GM21390 (cell line): ENCODE measurements around the gene C16orf46.

Experiments
- ATAC-seq: cut with Tn5 transposase; IDR thresholded peaks from one replicate; pipeline ENCODE4 v1.9.1; 2021; ENCODE audit not compliant: unreplicated experiment

The C16orf46 gene

DNA sequence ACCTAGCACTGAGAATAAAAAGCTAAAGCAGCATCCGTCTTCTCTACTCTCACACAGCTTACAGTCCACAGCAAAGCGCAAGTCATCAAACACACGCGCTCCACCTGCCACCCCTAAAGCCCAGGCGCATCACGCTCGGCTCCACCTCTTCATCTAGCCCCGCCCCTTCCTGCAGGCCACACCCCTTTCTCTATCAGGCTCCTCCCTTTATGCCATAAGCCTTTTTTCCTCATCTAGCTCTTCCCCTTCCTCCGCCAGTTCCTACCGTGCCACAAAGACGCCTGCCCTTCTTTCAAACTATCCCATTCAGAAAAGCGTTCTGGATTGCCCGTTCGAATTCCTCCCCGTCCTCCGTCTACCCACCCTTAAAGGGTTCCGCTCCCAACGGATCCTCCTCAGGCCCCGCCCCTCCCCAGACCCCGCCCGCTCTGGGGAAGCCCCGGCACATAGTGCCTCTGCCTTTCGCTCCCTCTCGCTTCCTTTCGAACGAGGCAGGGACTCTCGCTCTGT lies 417 bp downstream of the C16orf46 start:
- ATAC-seq = peak; percentile 85

GRCh38 chr16:81073560-81074330 lies 3.3 kb downstream of the C16orf46 start:
- ATAC-seq = no peak

DNA sequence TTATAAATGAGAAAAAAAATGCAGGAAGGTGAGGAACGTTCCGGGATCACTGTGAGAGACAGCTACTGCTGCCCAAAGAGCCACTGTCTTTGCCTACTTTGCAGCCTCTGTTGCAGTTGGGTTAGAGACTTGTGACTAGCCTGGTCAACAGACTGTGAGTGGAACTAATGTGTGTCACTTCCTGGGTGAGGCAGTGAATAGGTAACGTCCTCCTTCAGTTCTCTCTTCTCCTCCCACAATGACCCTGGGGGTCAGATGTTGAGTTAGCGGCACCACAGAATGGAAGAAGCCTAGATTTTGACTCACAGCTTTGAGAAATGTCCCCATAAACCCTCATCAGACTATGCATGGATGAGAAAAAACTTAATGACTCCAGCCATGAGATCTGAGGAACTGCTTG lies 5.2 kb downstream of the C16orf46 start:
- ATAC-seq = no peak

- ATAC-seq = no peak
Observed at GRCh38 chr16:81070979-81071378, 6.1 kb downstream of the C16orf46 start.

DNA sequence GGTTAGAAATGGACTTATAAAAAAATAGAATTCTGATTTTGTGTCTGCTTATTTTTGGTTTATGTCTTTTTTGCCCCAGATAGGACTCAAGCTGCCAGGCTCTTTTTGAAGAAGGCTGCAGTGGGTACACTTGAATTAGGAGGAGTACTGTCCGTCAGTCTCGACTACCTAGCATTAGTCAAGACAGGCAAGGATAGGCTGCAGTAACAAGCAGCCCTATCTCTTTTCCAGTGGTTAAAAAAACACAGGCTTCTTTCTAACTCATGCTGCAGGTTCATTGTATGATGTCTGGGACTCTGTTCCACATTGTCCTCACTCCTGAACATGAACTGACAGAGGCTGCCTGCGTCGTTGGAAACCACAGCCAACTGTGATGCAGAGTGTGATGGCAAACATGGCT lies 8.0 kb downstream of the C16orf46 start:
- ATAC-seq = no peak

- no peak for ATAC-seq
Observed at GRCh38 chr16:81067166-81067565, 9.9 kb downstream of the C16orf46 start.

GRCh38 chr16:81066681-81067080 lies 10.4 kb downstream of the C16orf46 start:
- ATAC-seq = no peak

DNA sequence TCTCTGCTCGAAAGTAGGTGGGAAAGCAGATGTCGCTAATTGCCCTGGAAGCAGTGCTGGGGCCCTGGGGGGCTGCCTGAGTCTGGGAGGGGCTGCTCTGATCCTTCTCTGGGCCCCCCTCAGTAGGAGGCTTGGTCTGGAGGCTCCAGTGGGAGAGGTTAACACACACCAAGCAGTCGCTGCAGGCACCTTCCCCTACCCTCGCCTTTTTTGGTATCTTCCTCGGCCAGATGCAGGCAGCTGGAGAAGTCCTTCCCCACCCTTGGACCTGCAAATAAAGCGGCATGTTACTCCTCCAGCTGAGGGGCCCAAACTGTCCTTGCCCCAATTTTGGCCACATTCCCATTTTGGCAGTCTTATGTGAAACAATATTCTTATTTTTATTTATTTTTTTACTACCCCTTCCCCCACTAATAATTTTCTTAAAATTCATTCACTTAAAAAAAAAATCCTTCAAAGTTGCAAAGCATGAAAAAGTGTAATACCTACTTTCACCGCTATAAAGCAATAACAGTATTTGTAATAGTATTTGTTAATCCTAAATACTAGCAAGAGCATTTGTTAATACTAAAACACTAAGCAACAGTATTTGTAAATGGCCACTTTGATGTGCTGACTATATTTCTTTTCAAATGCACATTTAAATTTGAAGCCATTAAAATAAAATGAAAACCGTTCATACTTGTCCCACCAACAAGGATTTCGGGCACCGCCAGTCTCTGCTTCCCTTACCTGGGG lies 15.0 kb downstream of the C16orf46 start:
- no peak for ATAC-seq

DNA sequence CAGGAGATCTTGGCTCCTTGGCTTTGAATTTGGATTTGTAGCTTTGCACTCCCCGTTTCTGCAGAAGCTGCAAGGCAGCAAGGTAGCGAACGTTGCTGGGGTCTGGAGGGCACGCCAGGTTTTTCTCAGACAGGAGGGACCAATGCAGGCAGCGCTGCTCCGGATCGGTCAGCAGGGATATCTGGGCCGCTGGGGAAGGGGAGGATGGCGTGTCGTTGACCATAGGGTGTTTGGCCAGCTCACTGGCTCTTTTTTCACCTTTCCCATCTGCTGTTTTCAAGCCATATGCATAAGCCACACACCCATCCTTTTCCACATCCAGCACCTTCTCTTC lies 15.8 kb downstream of the C16orf46 start:
- ATAC-seq = no peak

- ATAC-seq = no peak
Observed at GRCh38 chr16:81060576-81061306, 16.3 kb downstream of the C16orf46 start.

DNA sequence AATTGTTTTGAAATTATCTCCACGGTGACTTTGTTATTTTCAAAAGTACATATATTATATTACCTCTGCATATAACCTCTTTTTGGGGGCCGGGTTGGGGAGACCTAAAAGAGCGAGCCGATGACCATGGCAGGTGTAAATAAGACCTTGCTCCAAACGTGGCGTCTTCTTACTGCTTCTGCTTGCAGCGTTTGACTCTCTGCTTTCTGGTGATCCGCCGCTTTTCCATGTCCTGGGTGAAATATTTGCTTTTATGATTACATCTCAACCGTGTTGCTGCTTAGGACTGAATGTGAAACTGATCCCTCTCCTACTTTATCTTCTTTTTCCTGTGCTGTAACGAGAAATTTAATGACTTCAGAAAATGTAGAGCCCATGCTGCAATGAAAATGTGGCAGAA lies 23.3 kb downstream of the C16orf46 start:
- no peak for ATAC-seq

GRCh38 chr16:81042821-81043220 lies 34.2 kb downstream of the C16orf46 start:
- no peak for ATAC-seq

GRCh38 chr16:81041696-81042095 lies 35.3 kb downstream of the C16orf46 start:
- ATAC-seq = no peak

GRCh38 chr16:81040842-81041241 lies 36.2 kb downstream of the C16orf46 start:
- ATAC-seq = no peak

- no peak for ATAC-seq
Observed at GRCh38 chr16:81040131-81040530, 36.9 kb downstream of the C16orf46 start.

DNA sequence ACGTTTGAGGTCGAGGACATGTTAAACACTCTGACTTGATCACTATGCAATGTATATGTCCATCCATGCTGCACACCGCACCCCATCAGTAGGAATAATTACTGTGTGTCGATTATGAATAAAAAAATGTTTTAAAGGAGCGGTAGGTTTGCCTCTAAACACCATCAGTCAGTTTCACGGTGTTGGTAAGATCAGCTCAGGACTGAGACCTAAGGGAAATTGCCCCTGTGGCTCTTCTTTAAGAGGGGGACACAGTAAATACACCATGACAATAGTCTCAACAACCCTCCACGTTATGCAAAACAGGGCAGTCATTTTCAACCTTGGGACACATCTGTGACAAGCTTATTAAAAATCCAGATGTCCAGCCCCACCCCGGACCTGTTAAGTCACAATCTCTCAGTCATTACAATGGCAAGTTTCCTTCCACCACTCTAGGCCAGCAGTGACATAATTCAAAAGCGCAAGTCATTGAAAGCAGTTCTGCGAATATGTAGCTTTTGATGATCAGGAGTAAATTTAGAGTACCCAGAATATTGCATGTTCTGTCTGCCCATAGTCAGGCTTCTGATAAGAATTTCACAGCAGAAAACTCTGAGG lies 40.2 kb downstream of the C16orf46 start:
- no peak for ATAC-seq

DNA sequence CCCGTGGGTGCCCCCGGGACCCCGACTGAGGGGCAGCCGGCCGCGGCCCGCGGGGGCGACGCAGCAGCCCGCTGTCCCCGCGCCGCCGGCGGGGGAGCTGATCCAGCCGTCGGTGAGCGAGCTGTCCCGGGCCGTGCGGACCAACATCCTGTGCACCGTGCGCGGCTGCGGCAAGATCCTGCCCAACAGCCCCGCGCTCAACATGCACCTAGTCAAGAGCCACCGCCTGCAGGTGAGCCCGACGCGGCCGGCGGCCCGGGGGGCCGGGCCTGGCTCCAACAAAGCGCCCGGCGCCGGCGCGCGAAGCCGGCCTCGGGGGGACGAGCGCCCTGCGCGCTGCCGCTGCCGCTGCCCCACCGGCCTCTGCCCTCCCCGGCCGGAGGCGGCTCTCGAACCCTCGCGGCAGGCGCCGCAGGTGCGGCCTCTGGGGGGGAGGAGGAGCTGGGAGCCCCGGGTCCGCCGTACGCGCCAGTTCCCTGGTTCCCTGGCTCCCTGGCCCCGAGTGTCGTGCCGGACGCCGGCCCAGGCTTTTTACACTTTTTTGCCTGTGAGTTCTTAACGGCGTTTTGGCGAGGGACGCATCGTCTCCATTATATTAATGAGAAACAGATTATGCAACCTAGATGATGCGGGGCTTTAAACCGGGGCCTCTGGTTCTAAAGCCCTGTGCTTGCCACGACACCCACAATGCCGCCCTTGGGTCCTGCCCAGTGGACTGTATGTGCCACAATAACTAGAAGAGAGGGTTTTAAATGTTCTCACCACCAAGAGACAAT lies 40.9 kb downstream of the C16orf46 start:
- ATAC-seq = peak; percentile 50

DNA sequence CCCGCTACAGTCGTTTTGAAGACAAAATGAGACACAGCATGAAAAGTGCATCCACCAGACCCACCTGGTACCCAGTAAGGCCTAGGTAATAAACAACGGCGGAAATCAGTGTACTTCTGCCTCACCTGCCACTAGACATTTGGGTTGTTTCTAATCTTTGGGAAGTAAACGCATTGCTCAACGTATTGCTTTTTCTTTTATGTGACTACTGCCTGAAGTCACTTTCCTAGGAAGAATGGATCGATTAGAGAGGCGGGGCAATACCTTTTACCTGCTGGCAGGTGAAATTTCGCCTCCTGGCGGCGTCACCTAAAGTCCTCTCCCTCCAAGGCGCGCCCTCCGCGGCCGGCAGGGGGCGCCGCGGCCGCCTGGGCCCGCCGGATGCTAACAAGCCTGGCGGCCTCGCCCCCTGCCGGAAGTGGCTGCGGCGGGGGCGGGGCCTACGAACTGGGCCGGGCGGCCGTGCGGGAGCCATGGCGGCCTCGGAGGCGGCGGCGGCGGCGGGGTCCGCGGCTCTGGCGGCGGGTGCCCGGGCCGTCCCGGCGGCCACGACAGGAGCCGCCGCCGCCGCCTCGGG lies 41.6 kb downstream of the C16orf46 start, which contains the start of gene ATMIN:
Gene ATMIN (plus strand): TSS at position 445 of the 577 bp plus-strand sequence. CDS start 29 bp downstream, at position 474.
- ATAC-seq = peak; percentile 89

DNA sequence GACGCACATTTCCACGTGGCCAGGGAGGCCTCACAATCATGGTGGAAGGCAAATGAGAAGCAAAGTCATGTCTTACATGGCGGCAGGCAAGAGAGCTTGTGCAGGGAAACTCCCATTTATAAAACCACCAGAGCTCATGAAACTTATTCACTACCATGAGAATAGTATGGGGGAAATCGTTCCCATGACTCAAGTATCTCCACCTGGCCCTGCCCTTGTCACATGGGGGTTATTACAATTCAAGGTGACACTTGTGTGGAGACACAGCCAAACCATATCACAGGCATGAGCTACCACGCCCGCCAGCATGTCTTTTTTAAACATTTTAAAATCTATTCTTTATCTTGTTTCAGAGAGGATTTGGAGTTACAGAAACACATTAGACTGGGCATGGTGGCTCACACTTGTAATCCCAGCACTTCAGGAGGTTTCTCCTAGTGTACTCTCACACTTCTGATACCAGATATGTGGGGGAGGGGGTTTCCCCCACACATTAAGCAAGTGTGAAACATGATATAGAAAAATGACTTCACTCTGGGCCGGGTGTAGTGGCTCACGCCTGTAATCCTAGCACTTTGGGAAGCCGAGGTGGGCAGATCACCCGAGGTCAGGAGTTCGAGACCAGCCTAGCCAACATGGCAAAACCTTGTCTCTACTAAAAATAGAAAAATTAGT lies 47.0 kb downstream of the C16orf46 start:
- ATAC-seq = no peak
